Keratinocyte (primary cell): ENCODE data around the gene FAM161A. TPM values are rescaled to one million over a fixed set of nuclear protein-coding genes. Genes with fewer than 3 reads are reported as not detected.
"Not testable (repeated sequence)": the region's sequence is repeated elsewhere in the genome, so short reads cannot be mapped to it uniquely, and the experiment has no call there.

Source experiments
- DNase-seq: peaks from one replicate; pipeline ENCODE4 v3.0.0-alpha.2; 2011; ENCODE audit warnings: low read depth, missing footprints, low spot score
- FAIRE-seq: peaks from 2 replicates; lab custom pipeline; 2011; peaks lifted over from hg19 to GRCh38; lab: Jason Lieb, UNC
- H2AFZ ChIP-seq: 2 replicates; pipeline ENCODE4 v1.6.0; 2012; ENCODE audit warnings: low read length, control low read depth, inconsistent platforms; ENCODE audit not compliant: control insufficient read depth
- H3K27ac ChIP-seq: 2 replicates; pipeline ENCODE4 v1.5.1; 2011; ENCODE audit warnings: low read length; ENCODE audit not compliant: control insufficient read depth, insufficient read depth
- H3K27me3 ChIP-seq: 3 replicates; pipeline ENCODE4 v1.6.0; 2011; ENCODE audit warnings: low read length; ENCODE audit not compliant: control insufficient read depth, insufficient read depth; ENCODE audit errors: extremely low read depth
- H3K36me3 ChIP-seq, 2 experiments: 2 replicates in 1 of 2; 3 replicates in 1 of 2; pipeline ENCODE4 v1.5.1; 2011; ENCODE audit warnings: low read length in 2 of 2, mild to moderate bottlenecking in 1 of 2; ENCODE audit not compliant: control insufficient read depth in 2 of 2, insufficient read depth in 2 of 2; ENCODE audit errors: extremely low read depth in 1 of 2
- H3K4me1 ChIP-seq: 3 replicates; pipeline ENCODE4 v1.5.1; 2011; ENCODE audit warnings: low read length; ENCODE audit not compliant: control insufficient read depth, insufficient read depth; ENCODE audit errors: extremely low read depth
- H3K4me2 ChIP-seq: 3 replicates; pipeline ENCODE4 v1.6.0; 2011; ENCODE audit warnings: low read depth, low read length; ENCODE audit not compliant: control insufficient read depth, insufficient read depth; ENCODE audit errors: extremely low read depth
- H3K4me3 ChIP-seq, 3 experiments: fragments of 200-600 bp in 1 of 3; sonication (generic) in 1 of 3; 2 replicates in 2 of 3; 3 replicates in 1 of 3; pipeline ENCODE4 v1.5.1; 2011 to 2016; ENCODE audit warnings: low read length in 3 of 3, mild to moderate bottlenecking in 3 of 3, control low read depth in 2 of 3, inconsistent platforms in 1 of 3, low read depth in 1 of 3, mixed read lengths in 1 of 3, mixed run types in 1 of 3, moderate library complexity in 1 of 3; ENCODE audit not compliant: control insufficient read depth in 2 of 3, insufficient read depth in 2 of 3; ENCODE audit errors: extremely low read depth in 1 of 3
- H3K79me2 ChIP-seq: 2 replicates; pipeline ENCODE4 v1.6.0; 2012; ENCODE audit warnings: low read length; ENCODE audit not compliant: control insufficient read depth, insufficient read depth
- H3K9ac ChIP-seq: 3 replicates; pipeline ENCODE4 v1.6.0; 2011; ENCODE audit warnings: low read length; ENCODE audit not compliant: control insufficient read depth, insufficient read depth; ENCODE audit errors: extremely low read depth
- H3K9me1 ChIP-seq: 3 replicates; pipeline ENCODE4 v1.6.0; 2011; ENCODE audit warnings: low read length; ENCODE audit not compliant: control insufficient read depth, insufficient read depth; ENCODE audit errors: extremely low read depth
- H3K9me3 ChIP-seq: 2 replicates; pipeline ENCODE4 v1.5.1; 2012; ENCODE audit warnings: low read depth, low read length; ENCODE audit not compliant: control insufficient read depth
- H4K20me1 ChIP-seq: 3 replicates; pipeline ENCODE4 v1.6.0; 2011; ENCODE audit warnings: low read length; ENCODE audit not compliant: control insufficient read depth, insufficient read depth; ENCODE audit errors: extremely low read depth
- EZH2 ChIP-seq: IDR thresholded peaks from one replicate; pipeline ENCODE4 v1.6.1; 2012; ENCODE audit warnings: inconsistent platforms, mild to moderate bottlenecking, low read length, moderate library complexity
- dilution Hi-C: fragments of 300-500 bp; cut with MboI; formaldehyde crosslinking; loops from one replicate; pipeline ENCODE4 v1.7.0; 2020; ENCODE audit warnings: low sequenced_read_pairs; ENCODE audit not compliant: extremely low pct_ligation_motif_present
- polyA plus RNA-seq, 5 experiments: library from polyadenylated mRNA; depleted of rRNA in 3 of 5; stranded (reverse) in 3 of 5; stranded (forward) in 1 of 5; unstranded in 1 of 5; fragments of >200 nt; gene quantifications; 1 replicate in 1 of 5; 2 replicates in 3 of 5; 3 replicates in 1 of 5; pipeline versions ENCODE4 v1.2.1 to v1.2.3, GENCODE V29; 2011 to 2012; ENCODE audit warnings: missing spikeins in 2 of 5, low read depth in 1 of 5, low replicate concordance in 1 of 5
- TF ChIP-seq, protein P1 (sequence below), 3 experiments: IDR thresholded peaks in 1 of 3; conservative IDR thresholded peaks in 1 of 3; optimal IDR thresholded peaks in 1 of 3; 2 replicates in 2 of 3; 3 replicates in 1 of 3; pipeline versions ENCODE3 to v1.5.1; 2011; ENCODE audit warnings: low read length in 3 of 3, mild to moderate bottlenecking in 3 of 3, moderate library complexity in 2 of 3, control low read depth in 1 of 3, inconsistent platforms in 1 of 3; ENCODE audit not compliant: insufficient read depth in 2 of 3; ENCODE audit errors: extremely low read depth in 1 of 3

Gene FAM161A
- polyA plus RNA-seq, 1 donor (not counting 4 experiments of a cell fraction or from before 2014, with no cell fraction given), result 2.1 TPM

GRCh38 chr2:61816480-61817355 lies 37.1 kb downstream of the FAM161A start:
- Histone ChIP-seq H3K9me3 (no peaks in the 10 kb centered on the region), H3K27ac (no peak overlapping the region), H4K20me1 (no peaks in the 10 kb centered on the region), H3K27me3 (peaks cover 4% of the 10 kb centered on the region), H2AFZ (no peak overlapping the region), H3K9ac (no peak overlapping the region), H3K4me2 (no peak overlapping the region), H3K79me2 (no peaks in the 10 kb centered on the region), H3K36me3 (no peaks in the 10 kb centered on the region), H3K9me1 (no peaks in the 10 kb centered on the region), H3K4me1 (no peaks in the 10 kb centered on the region), H3K4me3 (no peak overlapping the region)
- dilution Hi-C loops, result no loop called here
- TF ChIP-seq EZH2, result no peak
- TF ChIP-seq, protein P1, sequence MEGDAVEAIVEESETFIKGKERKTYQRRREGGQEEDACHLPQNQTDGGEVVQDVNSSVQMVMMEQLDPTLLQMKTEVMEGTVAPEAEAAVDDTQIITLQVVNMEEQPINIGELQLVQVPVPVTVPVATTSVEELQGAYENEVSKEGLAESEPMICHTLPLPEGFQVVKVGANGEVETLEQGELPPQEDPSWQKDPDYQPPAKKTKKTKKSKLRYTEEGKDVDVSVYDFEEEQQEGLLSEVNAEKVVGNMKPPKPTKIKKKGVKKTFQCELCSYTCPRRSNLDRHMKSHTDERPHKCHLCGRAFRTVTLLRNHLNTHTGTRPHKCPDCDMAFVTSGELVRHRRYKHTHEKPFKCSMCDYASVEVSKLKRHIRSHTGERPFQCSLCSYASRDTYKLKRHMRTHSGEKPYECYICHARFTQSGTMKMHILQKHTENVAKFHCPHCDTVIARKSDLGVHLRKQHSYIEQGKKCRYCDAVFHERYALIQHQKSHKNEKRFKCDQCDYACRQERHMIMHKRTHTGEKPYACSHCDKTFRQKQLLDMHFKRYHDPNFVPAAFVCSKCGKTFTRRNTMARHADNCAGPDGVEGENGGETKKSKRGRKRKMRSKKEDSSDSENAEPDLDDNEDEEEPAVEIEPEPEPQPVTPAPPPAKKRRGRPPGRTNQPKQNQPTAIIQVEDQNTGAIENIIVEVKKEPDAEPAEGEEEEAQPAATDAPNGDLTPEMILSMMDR (optimal IDR thresholded peaks at IDR 0.05 in 1 of 3, IDR thresholded peaks at IDR 0.05 in 1 of 3, conservative IDR thresholded peaks at IDR 0.05 in 1 of 3; ENCODE audit: extremely low read depth in 1 of 3, insufficient read depth in 2 of 3, low read length in 3 of 3), result no peak
- FAIRE-seq, result no peak
- no peak for DNase-seq

GRCh38 chr2:61814539-61815160 lies 39.2 kb downstream of the FAM161A start:
- Histone ChIP-seq H4K20me1 (no peaks in the 10 kb centered on the region), H3K27ac (no peak overlapping the region), H3K9ac (no peak overlapping the region), H3K4me3 (no peak overlapping the region), H3K79me2 (no peaks in the 10 kb centered on the region), H3K4me1 (no peaks in the 10 kb centered on the region), H3K36me3 (no peaks in the 10 kb centered on the region), H3K27me3 (peaks cover 4% of the 10 kb centered on the region), H3K4me2 (no peak overlapping the region), H2AFZ (no peak overlapping the region), H3K9me3 (no peaks in the 10 kb centered on the region), H3K9me1 (no peaks in the 10 kb centered on the region)
- no peak for DNase-seq
- dilution Hi-C loops, result no loop called here
- TF ChIP-seq, protein P1 (optimal IDR thresholded peaks at IDR 0.05 in 1 of 3, IDR thresholded peaks at IDR 0.05 in 1 of 3, conservative IDR thresholded peaks at IDR 0.05 in 1 of 3; ENCODE audit: extremely low read depth in 1 of 3, insufficient read depth in 2 of 3, low read length in 3 of 3), result no peak
- TF ChIP-seq EZH2, result no peak
- FAIRE-seq, result no peak

- FAIRE-seq, H3K27ac ChIP-seq, H3K79me2 ChIP-seq, H3K9me1 ChIP-seq, H3K4me1 ChIP-seq, H3K4me3 ChIP-seq, H2AFZ ChIP-seq, DNase-seq, H3K4me2 ChIP-seq, H4K20me1 ChIP-seq, H3K9me3 ChIP-seq, H3K27me3 ChIP-seq, H3K36me3 ChIP-seq, dilution Hi-C loops, H3K9ac ChIP-seq: not testable (repeated sequence)
These were observed 40.5 kb downstream of the FAM161A start for GRCh38 chr2:61813314-61813713.
